Thoracic aorta (tissue), 2 donors: ENCODE results near the gene TAL2. TPM values are rescaled to one million over a fixed set of nuclear protein-coding genes. Genes with fewer than 3 reads are reported as not detected.

Experiments used
- ATAC-seq: fragments of 150-250 bp; one replicate; pipeline ENCODE4 v1.8.0; 2017; ENCODE audit warnings: low read depth; ENCODE audit not compliant: insufficient number of reproducible peaks, low FRiP score
- DNase-seq: peaks from one replicate; pipeline ENCODE4 v3.0.0-alpha.2; 2020; ENCODE audit warnings: low spot score
- H3K27ac ChIP-seq, 2 donors: fragments of 200-600 bp; sonication (generic); 1 replicate in 1 of 2; 2 replicates in 1 of 2; pipeline ENCODE4 v1.5.1; 2016; ENCODE audit warnings: mild to moderate bottlenecking in 2 of 2, moderate library complexity in 2 of 2
- H3K27me3 ChIP-seq: fragments of 200-600 bp; sonication (generic); replicated peaks from 2 replicates; pipeline ENCODE4 v1.6.0; 2016; ENCODE audit warnings: mild to moderate bottlenecking; ENCODE audit not compliant: insufficient read depth
- H3K36me3 ChIP-seq: fragments of 200-600 bp; sonication (generic); one replicate; pipeline ENCODE4 v1.5.1; 2016
- H3K4me1 ChIP-seq, 2 donors: fragments of 200-600 bp; sonication (generic); 1 replicate in 1 of 2; 2 replicates in 1 of 2; pipeline versions ENCODE4 v1.5.1 to v1.6.0; 2016; ENCODE audit warnings: low read depth in 2 of 2, mild to moderate bottlenecking in 1 of 2; ENCODE audit not compliant: control insufficient read depth in 1 of 2
- H3K4me3 ChIP-seq: fragments of 200-600 bp; sonication (generic); 2 replicates; pipeline ENCODE4 v1.5.1; 2016; ENCODE audit warnings: mild to moderate bottlenecking
- H3K9me3 ChIP-seq: fragments of 200-600 bp; sonication (generic); 2 replicates; pipeline ENCODE4 v1.5.1; 2016
- total RNA-seq, 2 donors: library from RNA; depleted of rRNA; stranded (reverse); fragments of >200 nt; gene quantifications; one replicate each; pipeline versions ENCODE4 v1.1.0 to v1.2.3, GENCODE V29; 2016
- TF ChIP-seq, protein P1 (sequence below): fragments of 200-600 bp; sonication (generic); IDR thresholded peaks from one replicate; pipeline ENCODE4 v1.5.1; 2019; ENCODE audit warnings: antibody characterized with exemption

Gene TAL2
- total RNA-seq, 2 donors from 2014 or later, result not detected

DNA sequence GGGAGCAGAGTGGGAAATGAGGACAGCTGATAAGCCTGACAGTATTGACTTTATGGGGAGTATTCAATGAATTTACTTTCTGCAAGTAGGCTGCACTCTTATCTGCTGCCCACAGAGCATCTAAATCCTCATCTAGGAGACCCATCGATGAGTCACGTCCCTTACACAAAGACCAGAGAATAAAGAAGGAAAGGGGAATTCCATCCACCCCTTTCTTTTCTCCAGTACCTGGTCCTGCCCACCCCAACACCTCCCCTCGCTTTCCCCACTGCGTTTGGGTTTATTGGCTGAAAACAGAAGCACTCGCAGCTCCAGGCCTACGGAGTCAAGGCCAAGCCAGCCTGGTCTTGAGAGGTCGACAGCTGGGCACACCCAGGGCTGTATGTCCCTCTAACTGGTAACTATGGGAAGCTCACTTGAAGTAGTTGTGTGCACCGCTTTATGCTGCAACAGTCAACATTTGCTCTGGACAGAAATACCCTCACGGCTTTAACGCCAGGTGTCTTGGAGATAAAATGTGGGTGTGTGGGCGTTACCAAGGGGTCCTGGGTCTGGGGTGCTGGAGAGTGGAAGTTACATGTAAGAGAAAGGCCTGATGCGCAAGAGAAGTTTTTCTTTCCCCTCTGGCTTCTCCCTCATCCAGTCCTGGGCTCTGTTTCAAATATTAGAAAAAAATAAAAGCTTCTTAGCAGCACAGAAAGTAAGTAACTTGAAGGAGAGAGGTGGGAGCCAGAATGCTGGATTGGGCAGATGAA is 14.5 kb upstream of the TAL2 start:
- Histone ChIP-seq H3K36me3 (no peaks in the 10 kb centered on the region), H3K4me1 (no peaks in the 10 kb centered on the region), H3K27ac (no peak overlapping the region), H3K9me3 (no peaks in the 10 kb centered on the region), H3K4me3 (no peak overlapping the region), H3K27me3 (no peaks in the 10 kb centered on the region)
- TF ChIP-seq, protein P1, sequence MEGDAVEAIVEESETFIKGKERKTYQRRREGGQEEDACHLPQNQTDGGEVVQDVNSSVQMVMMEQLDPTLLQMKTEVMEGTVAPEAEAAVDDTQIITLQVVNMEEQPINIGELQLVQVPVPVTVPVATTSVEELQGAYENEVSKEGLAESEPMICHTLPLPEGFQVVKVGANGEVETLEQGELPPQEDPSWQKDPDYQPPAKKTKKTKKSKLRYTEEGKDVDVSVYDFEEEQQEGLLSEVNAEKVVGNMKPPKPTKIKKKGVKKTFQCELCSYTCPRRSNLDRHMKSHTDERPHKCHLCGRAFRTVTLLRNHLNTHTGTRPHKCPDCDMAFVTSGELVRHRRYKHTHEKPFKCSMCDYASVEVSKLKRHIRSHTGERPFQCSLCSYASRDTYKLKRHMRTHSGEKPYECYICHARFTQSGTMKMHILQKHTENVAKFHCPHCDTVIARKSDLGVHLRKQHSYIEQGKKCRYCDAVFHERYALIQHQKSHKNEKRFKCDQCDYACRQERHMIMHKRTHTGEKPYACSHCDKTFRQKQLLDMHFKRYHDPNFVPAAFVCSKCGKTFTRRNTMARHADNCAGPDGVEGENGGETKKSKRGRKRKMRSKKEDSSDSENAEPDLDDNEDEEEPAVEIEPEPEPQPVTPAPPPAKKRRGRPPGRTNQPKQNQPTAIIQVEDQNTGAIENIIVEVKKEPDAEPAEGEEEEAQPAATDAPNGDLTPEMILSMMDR, result no peak
- DNase-seq, result no peak
- no peak for ATAC-seq

DNA sequence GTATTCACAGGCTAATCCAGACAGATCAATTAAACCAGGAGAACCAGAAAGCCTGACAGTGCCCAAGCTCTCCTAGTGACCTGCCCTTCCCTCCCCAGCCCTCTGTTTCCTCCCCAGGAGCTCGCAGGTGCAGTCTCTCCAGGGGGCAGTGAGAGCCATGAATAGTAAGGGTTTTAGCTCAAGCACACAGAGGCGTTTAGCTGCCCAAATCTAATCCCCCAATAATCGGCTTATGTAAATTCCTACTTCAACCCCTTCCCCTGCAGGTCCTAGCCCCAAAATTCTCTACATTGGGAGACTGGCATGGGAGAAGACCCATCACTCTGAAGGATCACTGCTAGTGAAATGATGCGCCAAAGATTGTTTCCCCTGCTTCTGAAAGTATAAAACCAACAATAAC is 10.5 kb upstream of the TAL2 start:
- TF ChIP-seq, protein P1, result no peak
- Histone ChIP-seq H3K9me3 (no peaks in the 10 kb centered on the region), H3K36me3 (no peaks in the 10 kb centered on the region), H3K4me3 (no peak overlapping the region), H3K27ac (no peak overlapping the region), H3K27me3 (peaks cover 6% of the 10 kb centered on the region), H3K4me1 (peaks cover 9 to 11% of the 10 kb centered on the region in 2 donors)
- DNase-seq (no peak), ATAC-seq (no peak)

GRCh38 chr9:105656131-105656921 is 5.9 kb upstream of the TAL2 start:
- Histone ChIP-seq H3K4me3 (peak overlapping the region; percentile 68), H3K9me3 (no peaks in the 10 kb centered on the region), H3K27me3 (peaks cover 6% of the 10 kb centered on the region), H3K4me1 (peaks cover 9 to 11% of the 10 kb centered on the region in 2 donors), H3K27ac (no peak overlapping the region), H3K36me3 (no peaks in the 10 kb centered on the region)
- TF ChIP-seq, protein P1, result no peak
- ATAC-seq (no peak), DNase-seq (no peak)

GRCh38 chr9:105658351-105658750 is 3.9 kb upstream of the TAL2 start:
- no peaks in the 10 kb centered on the region for H3K36me3 ChIP-seq
- no peak overlapping the region for H3K27ac ChIP-seq
- peaks cover 9 to 11% of the 10 kb centered on the region in 2 donors for H3K4me1 ChIP-seq
- TF ChIP-seq, protein P1, result no peak
- no peaks in the 10 kb centered on the region for H3K9me3 ChIP-seq
- DNase-seq, result no peak
- H3K4me3 ChIP-seq, result no peak overlapping the region
- ATAC-seq, result no peak
- peaks cover 6% of the 10 kb centered on the region for H3K27me3 ChIP-seq

- Histone ChIP-seq H3K9me3 (no peaks in the 10 kb centered on the region), H3K4me1 (peaks cover 7 to 8% of the 10 kb centered on the region in 2 donors), H3K36me3 (no peaks in the 10 kb centered on the region), H3K27ac (no peak overlapping the region), H3K27me3 (no peaks in the 10 kb centered on the region), H3K4me3 (no peak overlapping the region)
- DNase-seq (no peak), ATAC-seq (no peak)
- TF ChIP-seq, protein P1, result no peak
Observed at GRCh38 chr9:105661011-105661410, 1.2 kb upstream of the TAL2 start.
